Hepatocyte (in vitro differentiated cells): Measurements from ENCODE around the gene FREM3.

Source experiments
- CTCF ChIP-seq: fragments of 200-600 bp; sonication (generic); IDR thresholded peaks from 2 replicates; pipeline ENCODE4 v1.5.1; 2016; ENCODE audit warnings: antibody characterized with exemption, mild to moderate bottlenecking; ENCODE audit not compliant: poor library complexity
- EZH2 ChIP-seq: fragments of 200-600 bp; sonication (generic); IDR thresholded peaks from 2 replicates; pipeline ENCODE4 v1.6.1; 2016; ENCODE audit warnings: antibody characterized with exemption, mild to moderate bottlenecking, borderline replicate concordance

GRCh38 chr4:143642611-143643010 lies 57.9 kb downstream of the FREM3 start:
- TF ChIP-seq CTCF (no peak), EZH2 (no peak)
